H54 (cell line): Measurements from ENCODE around the gene BRI3BP.
"Not testable (repeated sequence)": the region's sequence is repeated elsewhere in the genome, so short reads cannot be mapped to it uniquely, and the experiment has no call there.

Source experiments
- DNase-seq: peaks from one replicate; pipeline ENCODE4 v3.0.0; 2011; ENCODE audit warnings: low spot score, mixed read lengths; ENCODE audit not compliant: insufficient read length
- FAIRE-seq: peaks from 3 replicates; lab custom pipeline; 2011; peaks lifted over from hg19 to GRCh38; lab: Jason Lieb, UNC
- POLR2A ChIP-seq: IDR thresholded peaks from 2 replicates; pipeline ENCODE4 v1.6.1; 2011; ENCODE audit warnings: low read depth, mild to moderate bottlenecking, low read length

BRI3BP gene

GRCh38 chr12:125021096-125021495 is 27.7 kb downstream of the BRI3BP start:
- FAIRE-seq: no peak
- no peak for TF ChIP-seq POLR2A

GRCh38 chr12:125021771-125022170 is 28.3 kb downstream of the BRI3BP start:
- no peak for TF ChIP-seq POLR2A
- FAIRE-seq (no peak), DNase-seq (no peak)

More at GRCh38 chr12:125021096-125021495, 27.7 kb downstream of the BRI3BP start:
- DNase-seq: no peak

GRCh38 chr12:125023065-125023464 is 29.6 kb downstream of the BRI3BP start:
- no peak for TF ChIP-seq POLR2A
- no peak for FAIRE-seq
- DNase-seq: no peak

GRCh38 chr12:125024949-125025563 is 31.6 kb downstream of the BRI3BP start:
- DNase-seq: no peak
- no peak for FAIRE-seq
- TF ChIP-seq POLR2A: no peak

DNA sequence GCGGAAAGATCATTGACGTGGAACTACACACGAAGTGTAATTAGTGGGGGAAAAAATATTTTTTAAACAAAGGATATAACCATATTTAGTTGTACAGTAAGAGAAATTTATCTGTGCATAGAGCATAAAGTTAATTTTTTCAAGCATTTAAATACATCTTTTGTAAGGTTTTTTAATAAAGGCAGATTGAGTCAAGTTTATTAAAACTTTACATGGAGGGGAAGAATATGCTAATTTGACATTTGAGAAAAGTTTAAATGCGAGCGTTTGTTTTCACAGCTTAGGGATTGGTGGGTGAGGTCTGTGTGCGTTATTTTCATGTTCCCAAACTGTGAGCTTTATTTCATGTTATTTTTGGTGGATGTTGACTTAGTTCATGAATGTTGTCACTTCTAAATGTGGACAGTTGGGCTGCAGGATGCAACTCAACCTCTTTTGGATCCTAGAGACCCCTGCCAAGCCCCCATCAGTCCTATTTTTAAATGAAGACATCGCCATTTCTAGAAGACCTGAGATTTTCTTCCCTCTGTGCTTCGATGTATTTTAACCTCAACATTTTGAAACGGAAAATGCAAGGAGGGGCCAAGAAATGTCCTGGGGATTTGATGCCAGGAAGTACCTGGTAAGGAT is 32.3 kb downstream of the BRI3BP start:
- DNase-seq (no peak), FAIRE-seq (no peak)
- no peak for TF ChIP-seq POLR2A

DNA sequence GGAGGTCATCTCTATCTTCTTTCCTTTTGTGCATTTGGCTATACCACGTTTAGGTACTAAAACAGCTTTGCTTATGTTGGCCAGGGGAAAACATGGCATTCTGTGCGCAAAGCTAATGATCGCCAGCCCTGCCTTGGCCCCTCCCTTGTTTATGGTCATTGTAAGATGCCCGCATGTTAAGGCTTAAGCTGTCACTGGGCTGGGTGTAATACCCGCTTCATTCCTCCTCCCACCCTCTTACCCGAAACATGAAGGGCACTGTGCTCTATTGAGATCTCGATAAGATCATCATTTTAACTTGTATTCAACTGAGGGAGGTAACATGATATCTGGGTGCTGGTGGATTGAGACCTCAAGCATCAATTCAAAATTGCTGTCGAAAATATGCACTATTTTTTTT is 34.7 kb downstream of the BRI3BP start:
- FAIRE-seq (no peak), DNase-seq (no peak)
- TF ChIP-seq POLR2A: no peak

DNA sequence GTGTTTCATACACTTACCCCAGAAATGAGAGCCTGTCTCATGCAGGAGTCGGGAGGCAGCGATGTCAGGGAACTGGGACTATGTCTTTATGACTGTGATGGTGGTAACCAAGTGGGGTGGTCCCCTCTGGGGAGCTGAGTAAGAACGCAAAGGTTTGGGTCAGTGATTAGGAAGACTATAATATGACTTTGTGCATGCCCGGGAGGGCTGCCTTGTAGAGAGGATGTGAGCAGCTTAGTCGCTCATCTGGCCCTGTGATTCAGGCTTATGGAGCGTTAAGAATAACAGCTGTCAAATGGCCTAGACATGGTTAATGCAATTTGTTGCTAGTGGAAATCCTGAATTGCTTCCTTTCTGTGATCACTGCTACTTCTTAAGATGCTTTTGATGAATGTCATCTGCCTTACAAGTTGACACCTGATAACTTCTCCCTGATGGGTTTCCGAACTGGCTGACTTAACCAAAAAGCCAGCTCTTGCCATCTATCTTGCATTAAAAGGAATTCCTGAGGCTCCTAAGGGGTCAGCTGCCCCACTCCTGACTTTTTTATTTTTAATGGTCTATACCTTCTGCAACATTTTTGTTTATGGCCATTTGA is 36.4 kb downstream of the BRI3BP start:
- FAIRE-seq (no peak), DNase-seq (no peak)
- TF ChIP-seq POLR2A: no peak

GRCh38 chr12:125031471-125031870 is 38.0 kb downstream of the BRI3BP start:
- not testable (repeated sequence) for DNase-seq, FAIRE-seq

- no peak for FAIRE-seq
- TF ChIP-seq POLR2A: no peak
- DNase-seq: no peak
Measured at GRCh38 chr12:125032466-125033152, 39.2 kb downstream of the BRI3BP start.

- no peak for TF ChIP-seq POLR2A
- FAIRE-seq: no peak
Measured at GRCh38 chr12:125033288-125033687, 39.8 kb downstream of the BRI3BP start.

DNA sequence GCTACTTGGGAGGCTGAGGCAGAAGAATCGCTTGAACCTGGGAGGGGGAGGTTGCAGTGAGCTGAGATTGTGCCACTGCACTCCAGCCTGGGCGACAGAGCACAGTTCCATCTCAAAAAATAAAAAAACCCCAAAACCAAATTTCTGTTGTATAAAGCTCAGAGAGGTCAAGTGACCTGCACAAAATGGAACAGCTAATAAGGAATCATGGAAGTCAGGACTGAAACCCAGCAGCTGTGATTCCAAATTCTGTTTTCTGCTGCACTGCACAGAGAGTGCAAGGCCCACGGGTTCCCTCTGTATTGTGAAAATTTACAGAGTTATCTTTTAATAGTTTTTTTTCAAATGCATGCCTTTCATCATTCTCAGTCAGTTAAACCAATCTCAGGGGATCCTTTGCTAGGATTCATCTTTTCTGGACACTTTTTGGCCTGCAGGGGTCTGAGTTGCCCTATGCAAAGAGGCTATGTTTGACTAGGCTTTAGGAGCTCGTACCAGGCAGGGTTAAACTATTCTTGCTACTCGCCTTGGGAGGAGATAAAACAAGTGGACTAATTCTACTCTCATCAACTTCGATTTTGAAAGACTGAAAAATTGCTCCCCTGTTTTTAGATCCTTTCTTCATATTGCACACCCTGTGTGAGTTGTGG is 45.7 kb downstream of the BRI3BP start:
- no peak for TF ChIP-seq POLR2A
- no peak for DNase-seq
- FAIRE-seq: no peak

More at GRCh38 chr12:125033288-125033687, 39.8 kb downstream of the BRI3BP start:
- DNase-seq: no peak

DNA sequence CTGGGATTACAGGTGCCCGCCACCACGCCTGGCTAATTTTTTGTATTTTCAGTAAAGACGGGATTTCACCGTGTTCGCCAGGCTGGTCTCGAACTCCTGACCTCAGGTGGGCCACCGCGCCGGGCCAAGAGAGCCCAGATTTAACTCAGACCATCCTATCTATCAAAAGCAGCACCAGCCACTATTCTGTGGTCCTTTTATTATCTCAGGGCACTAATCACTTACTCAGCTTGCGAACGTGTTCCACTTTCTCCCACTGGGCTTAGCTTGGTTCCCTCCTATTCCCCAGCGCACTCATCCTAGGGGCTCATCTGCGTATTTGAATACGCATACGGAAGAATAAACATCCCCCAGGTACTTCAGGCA is 55.6 kb downstream of the BRI3BP start:
- TF ChIP-seq POLR2A: no peak
- no peak for DNase-seq
- FAIRE-seq: no peak

DNA sequence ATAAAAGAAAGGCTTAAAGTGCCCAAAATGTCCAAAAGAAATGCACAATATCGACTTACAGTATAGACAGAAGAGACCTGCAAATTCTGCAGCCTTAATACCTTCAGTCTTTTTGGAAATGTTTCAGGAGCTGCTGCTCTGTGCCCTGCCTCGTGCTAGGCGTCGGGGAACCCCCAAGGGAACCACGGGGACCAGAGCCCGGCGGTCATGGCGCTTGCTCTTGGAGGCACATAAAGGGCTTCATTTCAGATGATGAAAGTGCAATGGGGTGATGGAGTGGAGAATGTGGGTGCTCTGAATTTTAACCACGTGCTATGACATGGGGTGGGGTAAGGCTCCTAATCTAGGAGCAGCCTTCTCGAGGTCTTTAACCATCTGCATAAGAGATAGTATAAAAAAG is 57.0 kb downstream of the BRI3BP start:
- no peak for DNase-seq
- no peak for TF ChIP-seq POLR2A
- no peak for FAIRE-seq

DNA sequence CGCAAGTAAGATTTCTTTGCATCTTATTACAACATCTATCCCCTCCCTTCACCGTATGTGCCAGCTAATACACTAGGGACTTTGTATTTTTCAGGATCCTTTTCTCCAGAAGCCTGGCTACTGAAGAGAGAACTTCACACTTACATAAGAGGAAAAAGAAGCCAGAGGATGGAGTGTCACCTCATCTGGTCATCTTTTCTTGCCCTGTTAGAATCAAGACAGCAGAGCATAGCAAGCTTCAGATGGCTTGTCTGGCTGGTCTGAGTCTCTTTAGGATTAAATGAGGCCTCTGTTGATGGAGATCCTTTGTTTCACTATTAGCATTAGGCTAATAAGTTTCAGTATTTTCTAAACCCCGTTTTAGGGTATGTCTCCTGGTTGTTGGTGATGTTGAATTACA is 57.4 kb downstream of the BRI3BP start:
- DNase-seq: no peak
- TF ChIP-seq POLR2A: no peak
- no peak for FAIRE-seq
